Amniotic stem cell (primary cell): Measurements from ENCODE around the gene TMOD3.

Experiments
- DNase-seq: peaks from one replicate; lab custom pipeline; 2025; lab: John Stamatoyannopoulos, UW

The TMOD3 gene

DNA sequence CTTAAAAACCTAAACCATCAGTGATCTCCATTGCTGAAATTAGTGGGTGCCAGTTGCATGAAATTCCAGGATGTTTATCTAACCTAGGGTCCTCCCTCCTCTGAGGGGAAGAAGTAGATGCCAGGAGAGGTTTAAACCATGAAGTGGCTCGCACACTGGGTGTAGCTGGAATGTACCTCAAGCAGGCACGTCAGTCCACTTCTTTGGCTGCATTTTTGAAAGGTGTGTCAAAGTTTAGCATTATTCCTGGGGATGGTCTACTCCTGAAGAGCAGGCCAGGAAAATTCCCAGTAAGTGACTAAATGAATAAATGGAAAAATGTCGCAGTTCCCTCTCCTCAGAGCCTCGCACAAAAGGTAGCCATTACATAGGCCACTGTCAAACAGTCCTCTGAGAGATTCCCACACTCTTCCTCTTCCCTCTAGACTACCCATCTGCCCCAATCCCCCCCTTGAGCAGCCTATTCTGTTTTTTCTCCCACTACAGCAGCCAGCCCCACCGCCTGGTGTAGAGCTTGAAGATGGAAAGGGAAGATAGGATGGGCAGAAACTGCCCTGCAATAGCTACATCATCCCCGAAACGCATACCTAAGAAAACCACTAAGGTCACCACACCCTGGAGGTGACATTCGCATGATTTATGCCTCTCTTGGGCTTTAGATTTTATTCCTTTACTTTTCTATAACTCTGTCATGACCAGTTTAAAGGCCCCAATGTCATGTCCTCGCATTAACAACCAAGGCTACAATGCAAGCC is 655 bp upstream of the TMOD3 start:
- DNase-seq, result no peak

DNA sequence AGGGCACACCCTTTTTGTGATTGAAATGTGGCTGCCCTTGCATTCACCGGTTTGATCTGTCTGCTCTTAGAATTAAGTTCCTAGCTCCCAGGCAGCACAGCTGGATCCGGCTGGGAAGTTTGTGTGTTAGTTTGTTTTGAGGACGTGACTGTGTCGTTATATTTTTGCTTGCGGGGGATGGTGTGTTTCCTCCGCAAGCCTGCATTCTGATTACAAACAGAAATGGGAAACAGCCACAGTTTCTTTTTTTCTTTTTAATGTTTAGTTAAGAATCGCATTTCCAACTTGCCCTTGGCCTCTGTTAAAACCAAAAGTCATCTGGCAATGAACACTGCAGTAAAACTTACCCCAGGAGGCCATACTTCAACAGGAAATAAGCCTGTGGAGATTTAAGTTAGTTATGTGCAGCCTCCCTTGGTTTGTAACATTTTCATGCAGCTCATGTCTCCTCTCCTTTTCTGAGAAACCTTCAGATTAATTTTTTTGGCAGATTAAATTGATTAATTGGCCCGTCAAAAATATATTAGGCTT is 888 bp downstream of the TMOD3 start:
- DNase-seq, result no peak

DNA sequence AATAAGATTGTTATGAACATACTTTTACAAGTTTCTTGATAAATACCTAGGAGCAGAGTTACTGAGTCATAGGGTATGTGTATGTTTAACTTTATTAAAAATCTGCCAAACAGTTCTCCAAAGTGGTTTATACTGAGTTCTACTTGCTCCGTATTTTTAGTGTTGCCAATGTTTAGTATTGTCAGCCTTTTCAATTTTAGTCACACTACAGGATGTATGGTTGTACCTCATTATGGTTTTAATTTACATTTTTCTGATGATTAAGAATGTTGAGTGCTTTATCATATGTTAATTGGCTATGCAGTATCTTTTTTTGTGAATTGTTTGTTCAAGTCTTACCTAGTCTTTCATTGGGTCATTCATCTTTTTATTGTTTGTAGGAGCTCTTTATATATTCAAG is 4.3 kb downstream of the TMOD3 start:
- DNase-seq, result no peak

DNA sequence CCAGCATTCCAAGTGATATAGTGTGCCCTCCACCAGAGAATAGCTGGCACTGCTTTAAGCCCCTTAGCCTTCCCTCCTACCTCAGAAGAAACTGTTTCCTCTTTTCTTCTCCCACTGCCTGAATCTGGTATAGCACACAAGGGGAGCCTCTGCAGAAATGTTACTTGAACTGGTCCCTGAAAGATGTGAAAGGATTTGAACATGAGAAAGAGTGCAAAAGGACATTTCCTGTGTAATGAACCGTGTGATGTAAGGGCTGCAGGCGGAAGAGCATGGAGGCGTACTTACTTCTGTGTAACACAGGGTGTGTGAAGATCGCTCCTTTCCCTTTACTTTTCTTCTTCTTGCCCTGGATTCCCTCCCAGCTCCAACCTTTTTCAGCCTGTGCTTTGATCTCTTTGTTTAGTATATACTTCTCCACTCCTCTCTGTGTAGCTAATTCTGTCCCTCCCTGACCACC is 8.4 kb downstream of the TMOD3 start:
- no peak for DNase-seq

DNA sequence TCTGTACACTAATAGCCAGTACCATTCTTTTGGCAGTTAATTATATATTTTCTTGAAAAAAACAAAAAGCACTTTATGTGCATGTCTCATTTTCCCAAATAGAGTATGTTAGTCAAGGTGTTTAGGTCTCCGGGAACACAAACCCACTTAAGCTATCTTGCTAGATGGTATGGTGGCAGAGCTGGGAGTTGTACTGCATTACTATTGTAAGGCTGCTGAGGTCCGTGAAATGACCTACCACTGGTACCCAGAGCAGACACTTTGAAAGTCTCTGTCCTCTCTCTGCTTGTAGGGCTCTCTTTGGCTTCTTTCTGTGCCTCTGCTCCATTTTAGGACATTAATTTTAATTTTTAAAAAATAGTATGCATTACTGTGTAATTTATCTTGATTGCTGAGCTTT is 8.8 kb downstream of the TMOD3 start:
- DNase-seq, result no peak

DNA sequence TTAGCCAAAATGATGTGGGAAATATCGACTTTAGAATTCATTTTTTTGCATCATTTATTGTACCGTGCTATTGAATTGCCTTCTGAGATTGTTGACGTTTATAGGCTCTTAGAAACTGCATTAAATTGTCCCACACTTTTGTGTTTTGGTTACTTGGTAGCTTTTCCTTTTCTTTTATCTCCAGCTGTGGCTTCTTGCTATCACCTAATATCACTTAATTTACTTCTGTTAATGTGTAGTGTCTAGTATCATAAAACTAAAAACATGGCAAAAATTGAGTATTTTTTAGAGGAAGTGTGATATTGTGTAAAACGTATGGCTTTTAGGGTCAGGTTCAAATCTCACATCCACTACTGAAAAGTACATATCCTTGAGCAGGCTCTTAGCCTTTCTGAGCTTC is 11.2 kb downstream of the TMOD3 start:
- DNase-seq, result no peak

DNA sequence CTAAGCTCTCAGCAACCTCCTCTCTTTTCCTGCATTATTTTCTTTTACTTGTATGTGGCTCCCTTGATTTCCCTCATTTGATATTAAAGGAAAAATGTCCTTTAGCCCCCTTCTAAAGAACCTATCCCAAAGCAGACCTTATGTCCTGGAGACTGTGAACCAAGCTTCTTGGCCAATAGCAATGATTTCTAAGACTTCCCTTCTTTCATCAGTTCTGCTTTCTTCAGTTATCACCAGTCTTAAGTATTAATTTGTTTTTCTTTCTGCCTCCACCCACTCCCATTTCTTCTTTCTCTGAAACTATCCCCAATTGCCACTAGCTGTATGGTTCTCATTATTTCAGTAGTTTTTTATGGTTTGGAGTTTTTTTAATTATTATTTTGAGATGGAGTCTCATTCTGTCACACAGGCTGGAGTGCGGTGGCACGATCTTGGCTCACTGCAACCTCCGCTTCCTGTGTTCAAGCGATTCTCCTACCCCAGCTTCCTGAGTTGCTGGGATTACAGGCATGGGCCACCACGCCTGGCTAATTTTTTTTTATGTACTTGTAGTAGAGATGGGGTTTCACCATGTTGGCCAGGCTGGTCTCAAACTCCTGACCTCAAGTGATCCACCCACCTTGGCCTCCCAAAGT is 12.1 kb downstream of the TMOD3 start:
- DNase-seq, result no peak

DNA sequence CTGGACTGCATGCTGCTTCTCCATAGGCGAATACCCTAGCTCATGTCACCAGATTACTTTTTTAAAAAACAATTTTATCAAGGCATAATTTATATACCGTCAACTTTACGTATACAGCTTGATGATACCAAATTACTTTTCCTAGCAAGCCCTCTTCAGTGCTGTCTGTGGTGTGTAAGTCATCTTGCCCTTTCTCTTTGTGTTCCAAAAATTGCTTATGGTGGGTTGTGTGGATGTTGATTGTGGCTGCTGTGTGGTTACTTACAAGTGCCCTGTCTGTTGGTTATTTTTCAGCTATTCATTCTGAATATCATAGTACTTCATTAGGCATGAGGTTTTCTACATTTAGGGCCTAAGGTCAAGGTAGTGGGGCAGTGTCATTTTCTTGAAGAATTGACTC is 12.8 kb downstream of the TMOD3 start:
- DNase-seq, result no peak

DNA sequence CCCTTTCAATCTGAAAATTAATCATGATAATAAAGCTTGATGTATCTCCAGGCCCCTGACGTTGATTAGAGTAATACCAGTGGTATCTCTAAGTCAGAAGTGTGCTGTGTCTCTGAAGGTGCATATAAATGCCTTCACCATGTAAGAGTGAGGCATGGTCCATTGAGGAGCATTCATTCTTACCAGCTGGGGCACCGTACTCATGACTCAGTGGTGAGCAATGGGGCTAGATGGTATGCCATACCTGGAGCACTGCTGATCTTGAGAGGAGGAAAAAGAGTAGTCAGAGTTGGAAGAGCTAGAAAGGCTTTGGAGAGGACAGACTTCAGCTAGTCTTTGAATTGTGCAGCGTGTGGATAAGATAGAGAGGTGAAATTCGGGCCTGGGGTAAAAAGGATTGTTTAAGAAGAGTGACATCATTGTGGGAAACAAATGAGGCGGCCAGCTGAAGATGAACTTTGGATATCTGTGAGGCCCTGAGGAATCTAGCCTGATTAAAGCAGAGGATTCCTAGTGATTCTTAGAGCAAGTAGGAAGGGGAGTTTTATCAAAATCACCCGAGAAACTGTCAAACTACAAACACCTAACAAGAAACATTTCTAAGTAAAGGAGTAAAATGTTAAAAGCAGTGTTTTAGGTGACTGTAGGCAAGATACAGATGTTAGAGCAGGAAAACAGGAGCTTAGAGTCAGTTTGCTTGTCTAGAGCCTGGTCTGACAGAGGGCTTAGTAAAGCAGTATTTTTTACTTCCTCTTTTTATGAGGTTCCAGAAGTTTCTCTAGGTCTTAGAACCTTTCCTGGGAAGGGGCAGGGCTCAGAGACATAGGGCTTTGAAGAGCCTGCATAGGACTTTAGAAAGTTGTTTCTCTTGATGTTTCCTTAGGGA is 13.6 kb downstream of the TMOD3 start:
- DNase-seq, result no peak

DNA sequence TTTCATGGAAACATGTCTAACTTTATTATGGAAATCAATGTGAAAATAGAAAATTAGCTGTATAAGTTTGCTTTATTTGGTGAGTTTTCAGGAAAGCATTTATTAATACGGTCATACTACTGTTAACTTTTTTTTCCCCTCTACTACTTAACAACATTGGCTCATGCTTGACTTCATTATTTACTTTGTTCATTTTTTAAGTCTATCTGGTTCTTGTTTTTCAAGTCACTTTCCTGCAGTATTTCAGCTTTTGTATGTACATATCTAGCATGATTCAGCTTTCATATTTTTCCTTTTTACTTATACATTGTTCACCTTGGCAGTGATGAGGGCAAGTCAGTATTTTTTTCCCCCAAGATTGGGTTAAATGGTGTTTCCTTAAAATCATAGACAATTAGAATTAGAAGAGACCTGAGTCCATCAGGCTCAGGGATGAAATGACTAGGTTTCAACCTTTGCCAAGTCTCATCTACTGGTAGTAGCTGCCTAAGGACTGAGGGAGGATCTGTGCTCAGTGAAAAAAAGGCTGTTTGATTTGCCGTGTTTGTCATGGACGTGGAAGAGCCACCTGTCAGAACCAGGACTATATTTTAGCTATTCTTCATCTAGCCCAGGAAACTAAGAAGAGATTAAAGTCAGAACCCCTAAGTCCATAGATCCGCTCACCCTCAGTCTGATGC is 15.4 kb downstream of the TMOD3 start:
- DNase-seq, result no peak

DNA sequence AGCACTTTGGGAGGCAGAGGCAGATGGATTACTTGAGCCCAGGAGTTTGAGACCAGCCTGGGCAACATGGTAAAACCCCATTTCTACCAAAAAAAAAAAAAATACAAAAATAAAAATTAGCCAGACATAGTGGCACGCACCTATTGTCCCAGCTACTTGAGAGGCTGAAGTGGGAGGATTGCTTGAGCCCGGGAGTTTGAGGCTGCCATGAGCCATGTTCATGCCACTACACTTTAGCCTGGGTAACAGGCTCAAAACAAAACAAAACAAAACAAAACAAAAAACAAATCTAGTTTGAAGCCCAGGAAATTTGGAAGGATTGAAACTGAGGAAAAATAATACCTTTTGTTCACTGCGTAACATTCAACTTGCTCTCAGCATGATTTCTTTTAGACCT is 16.6 kb downstream of the TMOD3 start:
- no peak for DNase-seq

DNA sequence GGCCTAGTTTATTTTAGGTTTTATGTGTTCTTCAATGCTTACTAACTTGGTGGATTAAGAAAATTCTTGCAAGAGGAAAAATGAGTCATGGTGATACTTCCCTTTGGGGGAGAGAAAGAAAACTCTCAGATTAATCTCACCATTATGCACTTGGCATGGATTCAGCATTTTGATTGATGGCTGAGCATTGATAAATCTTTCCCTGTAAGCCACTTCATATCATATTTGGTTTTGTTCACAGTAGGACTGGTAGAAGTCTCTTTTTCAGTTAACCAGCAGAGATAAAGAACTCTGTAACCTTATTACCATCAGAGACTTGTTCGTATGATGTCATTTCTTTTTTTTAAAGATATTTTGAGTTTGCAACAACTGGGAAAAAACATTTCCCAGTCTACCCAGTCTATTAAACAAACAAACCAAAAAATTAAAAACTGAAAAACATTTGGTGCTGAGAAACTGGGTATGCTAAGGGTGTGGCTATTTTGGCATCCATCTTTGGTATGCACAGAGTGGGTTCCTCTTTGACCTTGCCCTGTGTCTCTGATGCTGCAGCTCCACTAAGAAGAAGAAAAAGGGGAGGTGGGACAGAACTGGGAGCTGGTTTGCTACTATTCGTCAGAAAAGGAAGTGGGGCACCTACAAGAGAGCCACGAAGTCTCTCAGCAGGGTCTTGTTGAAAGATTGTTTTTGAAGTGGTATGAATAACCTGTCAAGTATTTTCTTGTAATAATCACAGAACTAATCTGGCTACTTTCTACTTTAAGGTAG is 17.2 kb downstream of the TMOD3 start:
- no peak for DNase-seq

DNA sequence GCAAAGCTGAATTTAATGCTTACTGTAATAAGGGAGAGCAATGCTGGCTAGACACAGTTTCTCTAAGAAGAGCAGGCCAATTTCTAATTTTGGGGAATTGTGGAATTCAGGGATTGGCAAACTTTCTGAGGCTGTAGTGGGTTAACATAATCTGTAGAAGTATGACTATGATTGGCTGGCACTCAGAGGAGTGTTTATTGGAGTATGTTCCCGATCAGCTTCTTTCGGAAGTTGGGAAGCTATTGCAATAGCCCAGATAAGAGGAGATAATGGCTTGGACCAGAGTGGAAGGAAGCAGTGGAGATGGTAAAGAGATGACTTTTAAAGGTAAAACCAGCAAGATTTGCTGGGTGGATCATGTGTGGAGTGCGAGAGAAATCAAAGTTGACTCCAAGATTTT is 19.4 kb downstream of the TMOD3 start:
- DNase-seq, result no peak

DNA sequence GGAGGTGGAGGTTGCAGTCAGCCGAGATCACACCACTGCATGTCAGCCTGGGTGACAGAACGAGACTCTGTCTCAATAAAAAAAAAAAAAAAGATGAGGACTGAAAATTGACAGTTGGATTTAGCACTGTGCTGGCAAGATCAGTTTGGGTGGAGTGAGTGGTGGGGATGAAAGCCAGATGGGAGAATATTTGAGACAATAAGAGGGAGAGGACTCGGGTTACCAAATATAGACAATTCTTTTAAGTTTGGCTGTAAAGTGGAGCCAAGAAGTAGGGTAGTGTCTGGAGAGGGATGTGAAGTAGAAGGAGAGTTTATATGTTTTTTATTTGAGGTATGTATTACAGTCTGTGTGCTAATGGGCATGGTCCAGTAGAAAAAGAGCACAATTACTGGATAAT is 20.4 kb downstream of the TMOD3 start:
- DNase-seq, result no peak

DNA sequence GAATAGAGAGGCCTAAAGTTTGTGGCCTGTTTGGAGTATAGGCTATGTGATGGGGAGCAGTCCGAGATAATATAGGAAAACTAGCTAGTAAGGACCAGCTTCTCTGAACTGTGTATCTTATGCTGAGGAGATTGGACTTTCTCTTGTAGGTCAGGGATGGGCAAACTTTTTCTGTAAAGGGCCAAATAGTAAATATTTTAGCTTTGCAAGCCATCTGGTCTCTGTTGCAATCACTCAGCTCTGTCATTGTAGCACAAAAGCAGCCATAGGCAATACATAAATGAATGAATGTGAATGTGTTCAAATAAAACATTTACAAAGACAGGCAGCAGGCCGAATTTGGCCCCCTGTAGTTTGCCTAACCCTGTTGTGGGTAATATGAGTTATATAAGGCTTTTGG is 24.5 kb downstream of the TMOD3 start:
- no peak for DNase-seq

DNA sequence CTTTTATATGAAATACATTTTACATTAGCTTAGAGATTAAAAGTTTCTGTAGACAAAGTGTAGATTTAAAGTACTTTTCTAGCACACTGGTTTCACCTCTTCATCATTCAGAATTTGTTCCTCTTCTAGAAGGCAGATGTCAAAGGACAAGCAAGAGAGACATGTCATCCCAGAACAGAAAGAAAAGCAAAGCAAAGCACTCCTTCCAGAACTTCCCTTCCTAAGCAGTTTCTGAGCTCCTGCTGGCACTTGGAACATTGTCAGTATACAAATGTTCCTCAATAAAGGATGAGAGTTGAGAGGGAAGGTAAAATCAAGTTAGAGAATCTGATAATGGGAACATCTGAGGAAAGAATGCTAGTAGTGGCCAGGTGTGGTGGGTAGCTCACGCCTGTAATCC is 26.2 kb downstream of the TMOD3 start:
- DNase-seq, result no peak

DNA sequence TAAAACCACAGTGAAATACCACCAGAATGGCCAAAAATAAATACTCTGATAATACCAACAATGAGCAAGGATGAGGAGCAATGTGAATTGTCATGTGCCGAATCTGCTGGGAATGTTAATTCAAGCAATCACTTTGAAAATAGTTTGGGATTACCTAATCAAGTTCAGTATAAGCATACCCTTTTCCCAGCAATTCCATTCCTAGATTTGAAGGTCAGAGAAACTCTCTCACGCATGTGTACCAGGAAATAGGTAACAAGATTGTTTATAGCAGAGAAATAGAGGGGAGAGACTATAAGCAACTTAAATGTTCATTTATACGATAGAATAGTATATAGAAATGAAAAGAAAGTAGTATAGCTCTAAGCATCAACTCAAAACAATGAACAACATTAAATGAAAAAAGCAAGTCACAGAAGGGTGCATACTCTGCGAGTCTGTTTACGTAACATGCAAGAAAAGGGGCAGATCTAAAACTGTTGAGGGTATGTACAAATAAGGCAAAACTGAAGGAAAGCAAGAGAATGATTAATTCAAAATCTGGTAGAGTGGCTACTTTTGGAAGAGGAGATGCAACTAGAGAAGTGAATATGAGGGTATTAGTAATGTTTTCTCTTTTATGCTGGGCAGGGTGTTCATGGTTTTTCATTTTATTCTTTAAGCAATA is 27.4 kb downstream of the TMOD3 start:
- DNase-seq, result no peak

DNA sequence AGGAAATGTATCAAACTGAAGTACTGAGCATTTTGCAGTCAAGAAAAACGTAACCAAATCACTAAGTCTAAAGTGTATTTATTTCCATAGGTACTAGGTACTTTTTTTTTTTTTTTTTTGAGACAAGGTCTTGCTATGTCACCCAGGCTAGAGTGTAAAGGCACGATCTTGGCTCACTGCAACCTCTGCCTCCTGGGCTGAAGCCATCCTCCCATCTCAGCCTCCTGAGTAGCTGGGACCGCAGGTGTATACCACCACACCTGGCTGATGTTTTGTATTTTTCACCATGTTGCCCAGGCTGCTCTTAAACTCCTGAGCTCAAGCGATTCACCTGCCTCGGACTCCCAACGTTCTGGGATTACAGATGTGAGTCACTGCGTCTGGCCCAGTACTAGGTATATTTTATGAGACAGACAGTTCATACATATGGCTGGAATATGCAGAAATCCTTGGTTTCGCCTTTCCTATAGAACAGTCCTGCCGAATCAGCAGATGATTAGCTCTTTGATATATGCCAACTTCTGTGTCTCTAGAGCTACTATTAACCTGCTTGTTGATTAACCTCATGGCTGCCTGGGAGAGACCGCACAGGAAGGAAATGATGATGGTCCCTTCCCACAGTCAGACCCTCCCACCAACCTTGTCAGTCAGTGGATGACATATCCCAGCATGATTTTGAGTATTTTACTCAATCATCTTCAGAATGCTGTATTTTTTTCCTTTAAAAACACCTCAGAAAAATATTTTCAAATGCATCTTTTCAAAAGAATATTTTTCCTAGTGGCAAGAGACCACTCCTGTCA is 32.3 kb downstream of the TMOD3 start:
- no peak for DNase-seq

DNA sequence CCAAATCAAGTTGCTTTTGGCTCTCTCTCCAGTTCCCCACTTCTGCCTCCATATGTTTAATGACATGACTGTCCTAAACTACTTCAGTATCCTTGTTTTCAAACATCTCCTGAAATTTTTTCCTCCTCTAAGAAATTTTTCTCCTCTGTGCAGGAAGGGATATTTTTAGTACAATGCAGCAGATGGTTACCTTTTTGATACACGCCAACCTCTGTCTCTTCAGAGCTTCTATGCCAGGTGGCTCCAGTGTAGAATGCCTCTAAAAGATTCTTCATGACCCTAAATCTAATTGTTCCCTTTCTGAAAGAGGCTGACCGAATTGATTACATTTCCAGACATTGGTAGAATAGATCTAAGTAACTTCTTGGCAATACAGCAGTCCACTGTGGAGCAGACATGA is 33.7 kb downstream of the TMOD3 start:
- no peak for DNase-seq
